Measurements from ENCODE around the gene SLC16A3.

GRCh38 chr17:82222816-82223215 is 6.0 kb upstream of the SLC16A3 start:
- TF ChIP-seq POLR2A (IDR thresholded peaks at IDR 0.05): no peak
- TF ChIP-seq CTCF (IDR thresholded peaks at IDR 0.05): no peak
- TF ChIP-seq EP300 (IDR thresholded peaks at IDR 0.05): no peak
